ENCODE results near the gene TDRD12. TPM values are rescaled to one million over a fixed set of nuclear protein-coding genes. Genes with fewer than 3 reads are reported as not detected.
"Not testable (repeated sequence)": the region's sequence is repeated elsewhere in the genome, so short reads cannot be mapped to it uniquely, and the experiment has no call there.

The TDRD12 gene
- polyA plus RNA-seq, 10 donors: 0.10 to 1.3 (median 0.32) TPM

GRCh38 chr19:32831611-32832010, 112.0 kb downstream of the TDRD12 start:
- no peak for DNase-seq

DNA sequence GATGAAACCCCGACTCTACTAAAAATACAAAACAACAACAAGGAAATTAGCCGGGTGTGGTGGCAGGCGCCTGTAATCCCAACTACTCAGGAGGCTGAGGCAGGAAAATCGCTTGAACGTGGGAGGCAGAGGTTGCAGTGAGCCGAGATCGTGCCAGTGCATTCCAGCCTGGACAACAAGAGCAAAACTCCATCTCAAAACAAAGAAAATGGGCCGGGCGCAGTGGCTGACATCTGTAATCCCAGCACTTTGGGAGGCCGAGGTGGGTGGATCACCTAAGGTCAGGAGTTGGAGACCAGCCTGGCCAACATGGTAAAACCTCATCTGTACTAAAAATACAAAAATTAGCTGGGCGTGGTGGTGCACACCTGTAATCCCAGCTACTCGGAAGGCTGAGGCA, 112.5 kb downstream of the TDRD12 start:
- not testable (repeated sequence) for DNase-seq

DNA sequence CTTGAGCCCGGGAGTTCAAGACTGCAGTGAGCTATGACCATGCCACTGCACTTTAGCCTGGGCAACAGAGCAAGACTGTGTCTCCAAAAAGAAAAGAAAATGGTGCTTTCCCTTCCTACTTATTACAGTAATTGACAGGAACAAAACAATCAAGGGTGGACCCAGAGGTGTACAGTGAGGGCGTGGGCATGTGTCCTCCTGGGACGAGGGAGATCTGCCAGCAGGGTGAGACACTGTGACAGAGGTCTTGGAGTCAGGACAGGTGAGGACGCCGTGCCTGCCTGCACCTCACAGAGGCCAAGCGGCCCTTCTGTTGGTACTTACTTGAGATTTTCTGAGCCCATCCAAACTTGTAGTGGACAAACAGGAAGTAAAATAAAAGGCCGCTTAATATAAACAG, 113.3 kb downstream of the TDRD12 start:
- DNase-seq: not testable (repeated sequence)

DNA sequence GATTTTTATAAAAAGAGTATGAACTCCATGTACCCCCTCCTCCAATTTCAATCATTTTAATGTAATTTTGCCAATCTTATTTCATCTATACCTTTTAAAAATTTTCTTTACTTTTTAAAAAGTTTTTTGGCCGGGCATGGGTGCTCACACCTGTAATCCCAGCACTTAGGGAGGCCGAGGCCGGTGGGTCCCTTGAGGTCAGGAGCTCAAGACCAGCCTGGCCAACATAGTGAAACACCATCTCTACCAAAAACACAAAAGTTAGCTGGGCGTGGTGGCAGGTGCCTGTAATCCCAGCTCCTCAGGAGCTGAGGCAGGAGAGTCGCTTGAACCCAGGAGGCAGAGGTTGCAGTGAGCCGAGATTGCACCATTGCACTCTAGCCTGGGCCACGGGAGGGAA, 113.8 kb downstream of the TDRD12 start:
- not testable (repeated sequence) for DNase-seq

DNA sequence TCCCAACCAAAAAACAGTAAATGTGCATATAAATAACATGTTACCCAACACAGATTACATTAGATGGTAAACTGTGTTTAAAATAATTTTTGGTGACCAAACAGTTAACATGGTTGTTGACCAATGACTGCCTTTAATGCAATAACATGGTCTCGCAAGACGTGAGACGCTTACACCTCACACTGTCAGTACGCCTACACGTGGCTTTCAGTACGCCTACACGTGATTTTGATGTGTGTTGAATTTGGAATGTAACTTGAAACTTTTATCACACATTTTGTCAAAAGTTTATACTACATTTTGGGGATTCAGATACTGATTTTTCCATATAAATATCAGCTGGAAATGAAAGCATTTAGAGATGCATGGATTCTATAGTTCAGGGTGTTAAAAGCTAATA, 118.0 kb downstream of the TDRD12 start:
- DNase-seq: no peak

DNA sequence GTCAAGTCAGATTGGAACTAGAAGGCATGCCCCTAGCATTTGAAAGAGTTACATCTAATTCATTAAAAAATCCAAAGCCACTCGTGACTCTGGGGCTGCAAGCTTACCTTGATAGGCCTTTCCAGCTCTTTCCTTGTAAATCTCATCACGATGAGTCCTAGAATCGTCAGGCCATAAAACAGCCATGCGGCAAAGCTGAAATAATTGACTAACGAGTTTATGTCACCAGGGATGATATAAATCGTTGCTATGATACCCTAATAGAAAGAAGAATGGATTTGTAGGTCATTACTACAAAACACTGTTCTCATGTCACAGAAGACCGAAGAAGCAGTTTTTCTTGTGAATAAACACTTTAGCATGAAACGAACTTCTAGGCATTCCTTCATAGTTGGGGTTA, 122.5 kb downstream of the TDRD12 start:
- no peak for DNase-seq

- no peak for DNase-seq
Observed at GRCh38 chr19:32843716-32844245, 124.2 kb downstream of the TDRD12 start.

DNA sequence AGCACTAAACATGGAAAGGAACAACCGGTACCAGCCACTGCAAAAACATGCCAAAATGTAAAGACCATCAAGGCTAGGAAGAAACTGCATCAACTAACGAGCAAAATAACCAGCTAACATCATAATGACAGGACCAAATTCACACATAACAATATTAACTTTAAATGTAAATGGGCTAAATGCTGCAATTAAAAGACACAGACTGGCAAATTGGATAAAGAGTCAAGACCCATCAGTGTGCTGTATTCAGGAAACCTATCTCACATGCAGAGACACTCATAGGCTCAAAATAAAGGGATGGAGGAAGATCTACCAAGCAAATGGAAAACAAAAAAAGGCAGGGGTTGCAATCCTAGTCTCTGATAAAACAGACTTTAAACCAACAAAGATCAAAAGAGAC, 128.5 kb downstream of the TDRD12 start:
- DNase-seq: not testable (repeated sequence)

DNA sequence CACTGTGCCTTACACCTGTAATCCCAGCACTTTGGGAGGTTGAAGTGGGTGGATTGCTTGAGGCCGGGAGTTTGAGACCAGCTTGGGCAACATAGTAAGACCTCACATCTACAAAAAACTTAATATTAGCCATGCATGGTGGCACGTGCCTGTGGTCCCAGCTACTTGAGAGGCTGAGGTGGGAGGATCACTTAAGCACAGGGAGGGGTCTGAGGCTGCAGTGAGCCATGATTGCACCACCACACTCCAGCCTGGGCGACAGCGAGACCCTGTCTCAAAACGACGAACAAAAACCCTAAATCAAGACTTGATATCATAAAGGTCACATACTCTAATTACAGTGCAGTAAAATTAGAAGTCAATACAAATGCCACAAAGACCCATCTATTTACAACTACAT, 132.6 kb downstream of the TDRD12 start:
- no peak for DNase-seq

DNA sequence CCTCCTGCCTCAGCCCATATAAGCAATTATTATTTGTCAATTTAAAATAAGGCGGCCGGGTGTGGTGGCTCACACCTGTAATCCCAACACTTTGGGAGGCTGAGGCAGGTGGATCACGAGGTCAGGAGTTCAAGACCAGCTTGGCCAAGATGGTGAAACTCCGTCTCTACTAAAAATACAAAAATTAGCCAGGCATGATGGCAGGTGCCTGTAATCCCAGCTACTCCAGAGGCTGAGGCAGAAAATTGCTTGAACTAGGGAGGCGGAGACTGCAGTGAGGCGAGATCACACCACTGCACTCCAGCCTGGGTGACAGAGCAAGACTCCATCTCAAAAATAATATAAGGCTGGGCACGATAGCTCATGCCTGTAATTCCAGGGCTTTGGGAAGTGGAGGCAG, 137.3 kb downstream of the TDRD12 start:
- DNase-seq: not testable (repeated sequence)

DNA sequence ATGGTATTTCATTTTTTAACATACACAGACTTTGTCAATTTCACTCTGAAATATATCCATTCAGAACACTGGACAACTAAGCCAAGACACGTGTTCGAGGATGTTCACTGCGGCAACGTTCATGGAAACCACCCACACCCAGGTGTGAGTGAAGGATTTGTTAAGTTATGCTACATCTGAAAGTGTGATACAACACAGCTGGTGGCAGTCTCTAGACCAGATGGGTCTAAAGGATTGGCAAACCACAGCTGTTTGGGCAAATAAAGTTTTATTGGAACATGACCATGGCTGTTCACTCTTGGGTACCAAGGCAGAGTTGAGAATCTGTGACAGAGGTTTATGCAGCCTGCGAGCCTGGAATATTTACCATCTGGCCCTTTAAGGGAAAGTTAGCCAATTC, 138.0 kb downstream of the TDRD12 start:
- no peak for DNase-seq

DNA sequence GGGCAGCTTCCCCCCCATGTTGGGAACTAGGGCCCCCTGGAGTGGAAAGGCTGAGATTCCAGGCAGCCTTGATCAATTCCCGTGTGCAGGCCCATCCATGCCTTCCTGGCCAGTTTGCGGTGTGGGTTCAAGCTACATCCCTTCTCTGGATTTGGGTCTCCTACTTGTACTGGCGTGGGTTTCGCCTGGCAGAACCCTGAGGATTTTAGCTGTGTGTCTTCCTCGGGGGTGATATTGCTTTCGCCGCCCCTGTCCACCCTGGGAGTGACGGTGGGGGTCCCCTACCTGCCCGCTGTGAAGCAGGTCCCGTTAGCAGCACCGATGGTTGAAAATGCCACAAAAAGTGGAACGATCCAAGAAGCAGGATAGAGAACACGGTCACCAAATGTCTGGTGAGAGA, 138.6 kb downstream of the TDRD12 start:
- no peak for DNase-seq

DNA sequence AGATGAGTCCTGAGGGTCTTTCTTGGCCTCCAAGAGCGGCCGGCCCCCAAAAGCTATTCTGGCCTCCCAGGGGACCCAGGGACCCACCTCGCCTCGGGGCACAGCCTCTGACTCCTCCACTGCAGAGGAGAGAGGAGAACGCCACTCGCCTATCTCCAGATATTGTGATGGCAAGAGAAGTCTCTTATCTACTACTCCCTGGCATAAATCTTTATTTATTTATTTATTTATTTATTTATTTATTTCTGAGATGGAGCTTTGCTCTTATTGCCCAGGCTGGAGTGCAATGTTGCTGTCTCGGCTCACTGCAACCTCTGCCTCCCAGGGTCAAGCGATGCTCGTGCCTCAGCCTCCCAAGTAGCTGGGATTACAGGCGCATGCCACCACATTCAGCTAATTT, 139.0 kb downstream of the TDRD12 start:
- DNase-seq: no peak

- DNase-seq: no peak
Observed at GRCh38 chr19:32859591-32859990, 140.0 kb downstream of the TDRD12 start.

DNA sequence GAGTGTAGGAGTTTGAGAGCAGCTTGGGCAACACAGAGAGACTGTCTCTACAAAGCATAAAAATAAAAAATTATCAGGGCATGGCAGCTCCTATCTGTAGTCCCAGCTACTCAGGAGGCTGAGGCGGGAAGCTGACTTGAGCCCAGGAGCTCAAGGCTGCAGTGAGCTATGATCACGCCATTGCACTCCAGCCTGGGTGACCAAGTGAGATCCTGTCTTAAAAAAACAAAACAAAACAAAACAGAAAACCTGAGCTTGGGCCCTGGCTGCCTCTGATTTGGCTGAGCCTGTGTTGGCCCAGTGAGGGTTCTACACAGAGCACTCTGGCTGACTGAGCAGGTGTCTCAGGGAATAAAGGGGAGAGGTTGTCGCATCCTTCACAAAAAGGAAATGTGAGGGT, 142.0 kb downstream of the TDRD12 start:
- DNase-seq: no peak

DNA sequence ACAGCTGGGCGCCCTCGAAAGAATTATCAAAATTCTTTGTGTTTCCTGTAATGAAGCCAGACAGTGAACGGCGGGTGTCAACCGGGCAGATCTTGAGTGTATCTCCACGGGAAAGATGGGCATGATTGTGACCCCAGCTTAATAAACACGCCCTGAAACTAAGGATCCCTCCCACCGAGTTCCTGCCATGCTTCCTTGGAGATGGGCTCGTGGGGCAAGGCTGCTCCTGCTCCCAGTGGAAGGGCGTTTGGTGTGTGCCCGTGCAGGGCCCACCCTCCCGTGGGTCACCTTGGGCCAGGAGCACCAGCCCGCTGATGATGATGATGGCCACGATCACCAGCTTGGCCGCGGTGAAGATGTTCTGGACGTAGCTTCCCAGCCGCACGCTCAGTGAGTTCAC, 142.6 kb downstream of the TDRD12 start:
- no peak for DNase-seq

DNA sequence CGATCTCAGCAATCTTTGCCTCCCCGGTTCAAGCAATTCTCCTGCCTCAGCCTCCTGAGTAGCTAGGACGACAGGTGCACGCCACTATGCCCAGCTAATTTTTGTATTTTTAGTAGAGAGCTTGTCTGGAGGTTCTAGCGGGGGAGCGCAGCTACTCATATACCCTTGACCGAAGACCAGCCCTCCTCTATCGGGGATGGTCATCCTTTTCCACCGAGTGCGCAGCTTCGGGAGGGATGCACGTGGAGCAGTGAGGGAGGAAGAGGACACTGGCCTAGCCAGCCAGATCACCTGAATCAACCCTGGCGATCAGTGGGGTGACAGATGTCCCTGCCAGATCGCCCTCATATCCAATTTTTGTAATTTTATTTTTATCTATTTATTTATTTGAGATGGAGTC, 143.2 kb downstream of the TDRD12 start:
- no peak for DNase-seq

GRCh38 chr19:32863301-32863700, 143.7 kb downstream of the TDRD12 start:
- DNase-seq: no peak

DNA sequence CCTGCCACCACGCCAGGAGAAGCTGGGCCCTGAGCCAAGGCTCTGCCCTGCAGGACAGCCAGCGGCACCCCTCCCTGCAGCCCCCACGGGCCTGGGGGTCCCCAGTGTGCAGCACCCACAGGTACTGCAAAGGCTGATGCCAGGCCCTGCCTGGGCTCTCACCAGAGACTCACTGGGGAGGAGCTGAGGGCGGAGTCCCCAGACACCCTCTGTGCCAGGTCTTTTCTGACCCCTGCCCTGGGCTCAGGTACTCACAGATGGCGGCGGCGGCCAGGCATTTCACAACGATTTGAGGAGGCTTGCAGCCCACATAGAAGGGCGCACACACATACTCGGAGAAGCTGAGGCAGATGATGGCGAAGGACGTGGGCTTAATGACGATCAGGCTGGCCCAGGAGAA, 144.3 kb downstream of the TDRD12 start:
- DNase-seq: no peak

DNA sequence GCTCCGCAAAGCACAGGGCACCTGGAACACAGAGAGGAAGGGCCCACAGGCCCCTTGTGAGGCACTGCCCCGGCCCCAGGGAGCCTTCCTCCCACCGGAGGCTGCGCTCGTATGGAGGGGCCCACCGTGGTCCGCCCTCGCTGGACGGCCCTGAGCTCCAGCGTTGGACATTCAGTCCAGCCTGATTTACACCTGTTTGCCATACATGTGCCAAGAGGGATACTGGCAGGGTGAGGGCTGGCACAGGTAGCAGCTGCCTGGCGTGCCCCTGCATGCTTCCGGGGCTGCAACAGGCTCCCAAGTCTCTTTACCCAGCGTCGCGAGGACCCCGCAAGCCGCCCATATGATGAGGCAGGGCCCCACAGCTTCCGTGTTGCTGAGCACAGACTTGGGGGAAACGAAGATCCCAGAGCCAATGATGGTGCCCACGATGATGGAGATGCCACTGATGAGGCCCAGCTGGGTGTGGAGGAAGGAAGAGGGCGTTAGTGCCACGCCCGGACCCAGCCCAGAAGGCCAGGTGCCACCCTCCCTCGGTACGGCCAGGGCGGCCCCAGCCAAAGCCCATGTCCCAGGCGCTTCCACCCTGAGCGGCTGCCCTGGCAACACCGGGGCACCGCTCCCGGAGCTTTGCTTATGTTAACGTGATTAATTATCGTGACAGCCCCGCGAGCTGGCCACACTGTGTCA, 144.9 kb downstream of the TDRD12 start:
- DNase-seq: no peak

DNA sequence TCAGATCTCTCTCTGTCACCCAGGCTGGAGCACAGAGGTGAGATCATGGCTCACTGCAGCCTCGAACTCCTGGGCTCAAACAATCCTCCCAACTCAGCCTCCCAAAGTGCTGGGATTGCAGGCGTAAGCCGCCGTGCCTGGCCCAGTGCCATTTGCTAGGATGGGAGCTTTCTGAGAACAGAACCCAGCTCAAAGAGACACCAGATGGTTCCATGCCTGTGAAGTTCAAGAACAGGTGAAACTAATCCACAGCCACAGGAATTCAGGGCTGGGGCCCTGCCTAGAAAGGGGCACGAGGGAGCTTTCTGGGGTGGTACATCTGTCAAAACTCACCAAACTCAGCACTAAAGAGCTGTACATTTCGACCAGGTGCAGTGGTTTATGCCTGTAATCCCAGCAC, 145.8 kb downstream of the TDRD12 start:
- DNase-seq: peak in 1 of 3 donors; percentile 2

DNA sequence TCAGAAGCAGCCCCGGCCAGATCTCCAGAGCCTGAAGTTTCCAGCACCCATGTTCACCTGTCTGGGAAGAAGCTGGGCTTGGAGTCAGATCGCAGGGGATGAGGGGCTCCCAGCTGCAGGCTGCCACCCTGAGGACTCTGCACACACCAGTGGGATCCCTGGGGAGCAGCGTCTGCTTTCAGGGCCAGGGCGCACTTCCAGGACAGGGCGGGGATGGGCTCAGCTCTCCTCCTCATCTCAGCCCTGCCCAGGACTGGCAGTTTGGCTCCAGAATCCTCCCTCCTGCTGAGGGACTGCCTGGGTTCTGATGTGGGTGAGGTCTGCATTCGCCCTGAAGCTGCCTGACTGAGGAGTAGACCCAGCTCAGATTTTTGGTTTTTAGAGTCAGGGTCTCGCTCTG, 146.5 kb downstream of the TDRD12 start:
- DNase-seq: no peak

GRCh38 chr19:32866564-32867265, 147.1 kb downstream of the TDRD12 start:
- DNase-seq: peak; percentile 20 to 38 (median 27)
